BE2C (cell line): ENCODE measurements around the gene NPAS2.

Experiments used
- DNase-seq: peaks from one replicate; pipeline ENCODE4 v3.0.0-alpha.2; 2020
- H3K27me3 ChIP-seq: fragments of 250-450 bp; sonication (Bioruptor Pico); 2 replicates; pipeline ENCODE4 v1.5.1; 2020; ENCODE audit warnings: mild to moderate bottlenecking
- H3K36me3 ChIP-seq: fragments of 250-450 bp; sonication (Bioruptor Pico); 2 replicates; pipeline ENCODE4 v1.5.1; 2020; ENCODE audit warnings: mild to moderate bottlenecking
- H3K4me1 ChIP-seq: fragments of 250-450 bp; sonication (Bioruptor Pico); 2 replicates; pipeline ENCODE4 v1.5.1; 2020
- H3K4me3 ChIP-seq: 2 replicates; pipeline ENCODE4 v1.5.1; 2011; ENCODE audit warnings: low read depth, low read length
- H3K9me3 ChIP-seq: fragments of 250-450 bp; sonication (Bioruptor Pico); 2 replicates; pipeline ENCODE4 v1.5.1; 2020
- CTCF ChIP-seq: IDR thresholded peaks from 2 replicates; pipeline ENCODE4 v1.5.1; 2012; ENCODE audit warnings: mild to moderate bottlenecking, low read depth, low read length

NPAS2 gene

GRCh38 chr2:101017371-101017770 is 197.4 kb downstream of the NPAS2 start:
- H3K27me3 ChIP-seq: no peaks in the 10 kb centered on the region
- no peak overlapping the region for H3K4me3 ChIP-seq
- H3K4me1 ChIP-seq: no peaks in the 10 kb centered on the region
- peaks cover 26% of the 10 kb centered on the region for H3K36me3 ChIP-seq
- no peak for TF ChIP-seq CTCF
- H3K9me3 ChIP-seq: no peaks in the 10 kb centered on the region
- DNase-seq: no peak

- no peaks in the 10 kb centered on the region for H3K4me1 ChIP-seq
- peak; percentile 41 for DNase-seq
These were observed 199.0 kb downstream of the NPAS2 start for GRCh38 chr2:101018934-101019333.

GRCh38 chr2:101022221-101022620 is 202.3 kb downstream of the NPAS2 start:
- no peaks in the 10 kb centered on the region for H3K9me3 ChIP-seq

More at GRCh38 chr2:101018934-101019333, 199.0 kb downstream of the NPAS2 start:
- TF ChIP-seq CTCF: no peak
- Histone ChIP-seq H3K9me3 (no peaks in the 10 kb centered on the region), H3K36me3 (peaks cover 18% of the 10 kb centered on the region), H3K4me3 (no peak overlapping the region), H3K27me3 (no peaks in the 10 kb centered on the region)

GRCh38 chr2:101023327-101024107 is 203.6 kb downstream of the NPAS2 start:
- peaks cover 10% of the 10 kb centered on the region for H3K36me3 ChIP-seq
- no peaks in the 10 kb centered on the region for H3K27me3 ChIP-seq
- no peak overlapping the region for H3K4me3 ChIP-seq
- TF ChIP-seq CTCF: no peak
- H3K4me1 ChIP-seq: no peaks in the 10 kb centered on the region
- H3K9me3 ChIP-seq: no peaks in the 10 kb centered on the region
- DNase-seq: no peak

More at GRCh38 chr2:101022221-101022620, 202.3 kb downstream of the NPAS2 start:
- no peak for DNase-seq
- TF ChIP-seq CTCF: no peak
- H3K27me3 ChIP-seq: no peaks in the 10 kb centered on the region
- H3K4me3 ChIP-seq: no peak overlapping the region
- H3K36me3 ChIP-seq: peaks cover 10% of the 10 kb centered on the region
- H3K4me1 ChIP-seq: no peaks in the 10 kb centered on the region

- Histone ChIP-seq H3K4me3 (no peak overlapping the region), H3K36me3 (peaks cover 1% of the 10 kb centered on the region), H3K4me1 (no peaks in the 10 kb centered on the region), H3K27me3 (no peaks in the 10 kb centered on the region), H3K9me3 (no peaks in the 10 kb centered on the region)
- TF ChIP-seq CTCF: no peak
- DNase-seq: no peak
These were observed 205.6 kb downstream of the NPAS2 start for GRCh38 chr2:101025561-101025960.

GRCh38 chr2:101026253-101026701 is 206.3 kb downstream of the NPAS2 start:
- H3K36me3 ChIP-seq: no peaks in the 10 kb centered on the region; the same call in 1 of the 2 replicates
- H3K9me3 ChIP-seq: no peaks in the 10 kb centered on the region
- no peaks in the 10 kb centered on the region for H3K4me1 ChIP-seq
- H3K27me3 ChIP-seq: no peaks in the 10 kb centered on the region
- DNase-seq: no peak
- H3K4me3 ChIP-seq: no peak overlapping the region
- no peak for TF ChIP-seq CTCF
